Subcutaneous abdominal adipose tissue (tissue), 5 donors: ENCODE data around the gene TBATA.

Experiments used
- H3K27ac ChIP-seq: one replicate; pipeline ENCODE4 v1.7.0; 2013; ENCODE audit warnings: low read depth, mild to moderate bottlenecking, inconsistent platforms, low read length, moderate library complexity
- H3K27me3 ChIP-seq, 5 donors: one replicate each; pipeline ENCODE4 v1.7.0; 2013; ENCODE audit warnings: low read length in 5 of 5, inconsistent platforms in 1 of 5; ENCODE audit not compliant: control insufficient read depth in 5 of 5, insufficient read depth in 4 of 5
- H3K36me3 ChIP-seq, 5 donors: one replicate each; pipeline ENCODE4 v1.7.0; 2013; ENCODE audit warnings: low read length in 5 of 5; ENCODE audit not compliant: control insufficient read depth in 5 of 5, insufficient read depth in 5 of 5
- H3K4me1 ChIP-seq, 5 donors: one replicate each; pipeline ENCODE4 v1.7.0; 2013; ENCODE audit warnings: low read length in 5 of 5, mild to moderate bottlenecking in 3 of 5, moderate library complexity in 1 of 5; ENCODE audit not compliant: control insufficient read depth in 5 of 5, insufficient read depth in 5 of 5
- H3K4me3 ChIP-seq, 5 donors: one replicate each; pipeline ENCODE4 v1.7.0; 2013; ENCODE audit warnings: low read length in 5 of 5, low read depth in 1 of 5
- H3K9ac ChIP-seq, 5 donors: one replicate each; pipeline ENCODE4 v1.7.0; 2013; ENCODE audit warnings: low read length in 5 of 5, mild to moderate bottlenecking in 4 of 5, moderate library complexity in 3 of 5
- H3K9me3 ChIP-seq, 5 donors: one replicate each; pipeline ENCODE4 v1.7.0; 2013; ENCODE audit warnings: low read length in 5 of 5; ENCODE audit not compliant: control insufficient read depth in 5 of 5
- donor health status: healthy.
- donor health status: healthy.
- donor health status: healthy.
- donor health status: healthy.
- donor health status: healthy.

The TBATA gene

GRCh38 chr10:70827086-70827757 lies 42.0 kb upstream of the TBATA start:
- no peaks in the 10 kb centered on the region for H3K9me3 ChIP-seq
- H3K4me3 ChIP-seq: no peak overlapping the region
- H3K9ac ChIP-seq: no peak overlapping the region
- peaks cover 0 to 5% (median 0%) of the 10 kb centered on the region in 5 donors for H3K4me1 ChIP-seq
- no peak overlapping the region for H3K27ac ChIP-seq
- peaks cover 0 to 22% (median 6%) of the 10 kb centered on the region in 5 donors for H3K36me3 ChIP-seq
- H3K27me3 ChIP-seq: no peaks in the 10 kb centered on the region

DNA sequence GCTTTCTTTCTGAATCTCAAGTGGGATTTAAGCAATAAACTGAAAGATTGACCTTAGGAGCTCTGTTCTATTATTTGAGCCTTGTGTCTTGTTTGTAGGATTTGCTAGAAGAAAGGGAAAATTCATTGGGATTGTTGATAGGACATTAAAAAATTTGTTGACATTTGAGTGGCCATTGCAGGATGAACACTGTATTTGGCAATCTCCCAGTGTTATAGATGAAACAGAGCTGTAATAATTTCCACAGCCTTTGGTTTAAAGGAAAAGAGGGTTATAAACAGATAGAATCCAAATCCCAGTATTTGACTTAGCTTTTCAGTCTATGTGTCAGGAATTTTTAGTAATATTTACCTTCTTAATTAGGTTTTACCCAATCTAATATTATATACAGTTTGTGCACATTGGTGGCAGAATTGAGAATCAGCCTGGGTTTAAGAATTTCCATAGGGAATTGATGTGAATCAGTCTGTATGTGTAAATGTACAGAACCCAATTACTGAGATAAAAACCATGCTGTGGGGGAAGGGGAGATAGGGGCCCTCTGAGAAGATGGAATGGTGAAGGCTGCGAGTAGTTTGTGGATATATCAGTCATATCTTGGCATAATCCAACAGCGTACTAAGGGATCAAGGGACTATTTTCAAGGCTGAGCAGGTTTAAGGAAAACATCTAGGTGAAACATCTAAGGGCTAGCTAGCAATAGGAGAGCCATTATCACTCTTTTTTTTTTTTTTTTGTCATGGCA lies 37.1 kb upstream of the TBATA start:
- H3K27me3 ChIP-seq: no peaks in the 10 kb centered on the region
- H3K27ac ChIP-seq: no peak overlapping the region
- H3K4me1 ChIP-seq: peaks cover 0 to 8% (median 0%) of the 10 kb centered on the region in 5 donors
- no peak overlapping the region for H3K4me3 ChIP-seq
- peaks cover 9 to 29% (median 17%) of the 10 kb centered on the region in 5 donors for H3K36me3 ChIP-seq
- no peak overlapping the region for H3K9ac ChIP-seq
- H3K9me3 ChIP-seq: no peaks in the 10 kb centered on the region

DNA sequence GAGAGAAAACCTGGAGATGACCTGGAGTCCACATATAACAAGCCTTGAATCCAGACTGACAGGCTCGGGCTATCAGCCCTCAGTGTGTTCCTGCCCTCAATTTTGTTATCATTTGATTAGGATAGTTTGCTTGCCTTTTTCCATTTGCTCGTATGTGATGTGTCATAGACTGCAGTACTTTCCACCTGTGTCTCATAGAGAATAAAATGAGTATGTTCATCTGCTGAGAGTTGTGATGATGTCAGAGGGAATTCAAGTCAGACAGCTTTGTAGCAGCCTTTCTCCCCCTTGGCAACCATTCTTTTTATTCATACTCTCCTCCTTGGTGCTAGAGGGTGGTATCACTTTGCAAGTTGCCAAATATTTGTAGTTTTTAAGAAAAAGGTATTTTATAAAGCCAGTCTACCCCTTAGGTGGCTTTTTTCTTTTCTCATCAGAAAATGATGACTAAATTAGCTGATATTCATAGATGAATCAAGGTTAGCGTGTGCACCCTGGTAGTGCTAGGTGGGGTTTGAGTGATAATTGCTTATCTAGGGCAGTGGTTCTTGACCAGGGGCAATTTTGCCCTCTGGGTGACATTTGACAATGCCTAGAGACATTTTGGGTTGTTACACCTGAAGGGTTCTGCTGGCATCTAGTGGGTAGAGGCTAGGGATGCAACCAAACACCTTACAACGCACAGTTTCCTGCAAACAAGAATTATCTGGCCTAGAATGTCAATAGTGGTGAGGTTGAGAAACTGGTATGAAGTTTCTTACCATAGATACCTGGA lies 36.0 kb upstream of the TBATA start:
- H3K9me3 ChIP-seq: no peaks in the 10 kb centered on the region
- H3K36me3 ChIP-seq: peaks cover 9 to 27% (median 17%) of the 10 kb centered on the region in 5 donors
- H3K9ac ChIP-seq: no peak overlapping the region
- H3K27ac ChIP-seq: no peak overlapping the region
- no peak overlapping the region for H3K4me3 ChIP-seq
- no peaks in the 10 kb centered on the region for H3K27me3 ChIP-seq
- peaks cover 4 to 10% (median 9%) of the 10 kb centered on the region in 5 donors for H3K4me1 ChIP-seq

GRCh38 chr10:70816220-70816894 lies 31.2 kb upstream of the TBATA start:
- peak overlapping the region; percentile 80 for H3K27ac ChIP-seq
- peak overlapping the region; percentile 56 to 89 (median 85) for H3K9ac ChIP-seq
- no peaks in the 10 kb centered on the region for H3K27me3 ChIP-seq
- no peaks in the 10 kb centered on the region for H3K9me3 ChIP-seq
- peaks cover 2 to 16% (median 10%) of the 10 kb centered on the region in 5 donors for H3K4me1 ChIP-seq
- H3K4me3 ChIP-seq: peak overlapping the region; percentile 77 to 91 (median 85)
- peaks cover 3 to 18% (median 9%) of the 10 kb centered on the region in 5 donors for H3K36me3 ChIP-seq

DNA sequence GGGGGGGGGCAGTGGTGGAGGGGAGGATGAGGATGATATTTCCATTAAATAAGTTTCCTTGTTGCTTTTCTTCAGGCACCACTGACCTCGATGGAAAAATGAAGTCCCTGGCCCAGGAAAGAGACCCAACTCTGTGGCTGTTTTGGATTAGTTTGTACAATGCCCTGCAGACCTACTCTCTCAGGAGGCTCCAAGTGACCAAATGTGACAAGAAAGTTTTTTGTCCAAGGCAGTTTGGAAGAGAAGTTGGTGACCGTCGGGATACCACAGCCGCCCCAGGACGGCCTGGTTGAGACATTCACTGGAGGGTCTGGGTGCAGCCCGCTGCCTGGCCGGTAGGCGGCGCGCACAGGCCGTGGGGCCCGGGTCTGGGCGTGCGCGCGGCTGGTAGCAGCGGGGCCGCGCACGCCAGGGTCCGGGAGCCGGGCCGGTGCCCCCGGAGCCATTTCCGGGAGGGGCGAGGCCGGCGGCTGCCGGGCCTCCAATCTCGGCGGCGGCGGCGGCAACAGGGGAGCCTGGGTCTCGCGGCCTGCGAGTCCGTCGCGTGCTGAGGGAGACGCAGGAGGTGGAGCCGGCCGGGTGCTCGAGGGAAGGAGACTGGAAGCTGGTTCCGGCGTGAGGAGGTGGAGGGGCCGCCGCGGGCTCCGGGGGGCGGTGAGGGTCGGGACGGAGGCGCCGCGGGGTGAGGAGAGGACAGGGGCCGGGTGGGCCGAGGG lies 30.5 kb upstream of the TBATA start, which contains the start of gene SGPL1:
SGPL1 (plus strand) TSS at position 445 of the 716 bp plus-strand sequence. CDS start 906 bp downstream, outside the sequence.
- peak within 1 kb of the TSS; percentile 80 for H3K27ac ChIP-seq
- H3K36me3 ChIP-seq: peaks cover 0 to 12% (median 5%) of the 10 kb centered on the region in 5 donors
- no peaks in the 10 kb centered on the region for H3K27me3 ChIP-seq
- H3K9me3 ChIP-seq: no peaks in the 10 kb centered on the region
- H3K4me3 ChIP-seq: peak within 1 kb of the TSS; percentile 77 to 91 (median 85)
- H3K4me1 ChIP-seq: peaks cover 2 to 16% (median 10%) of the 10 kb centered on the region in 5 donors
- H3K9ac ChIP-seq: peak within 1 kb of the TSS; percentile 56 to 89 (median 85)

DNA sequence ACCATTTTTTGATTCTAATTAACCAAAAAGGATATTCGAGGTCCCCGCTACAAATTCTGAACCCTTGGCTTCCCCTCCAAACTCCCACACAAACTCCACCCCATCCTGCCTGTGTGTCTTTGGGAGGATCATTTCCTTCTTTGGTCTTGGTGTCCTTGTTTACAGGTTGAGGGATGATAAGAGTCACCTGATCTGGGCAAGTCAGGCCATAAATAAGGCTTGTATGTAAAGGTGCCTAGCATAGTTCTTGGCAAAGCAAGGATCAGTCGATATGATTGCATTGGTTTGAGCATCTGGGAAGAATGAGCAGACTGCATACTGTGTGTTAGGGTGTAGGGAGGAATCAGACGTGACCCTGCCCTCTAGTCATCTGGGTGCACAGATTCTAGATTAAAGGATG lies 28.9 kb upstream of the TBATA start:
- H3K9ac ChIP-seq: peak overlapping the region in 2 of 5 donors; percentile 5 to 16
- peaks cover 2 to 16% (median 10%) of the 10 kb centered on the region in 5 donors for H3K4me1 ChIP-seq
- no peak overlapping the region for H3K27ac ChIP-seq
- no peak overlapping the region for H3K4me3 ChIP-seq
- peaks cover 0 to 4% (median 2%) of the 10 kb centered on the region in 5 donors for H3K36me3 ChIP-seq
- H3K9me3 ChIP-seq: no peaks in the 10 kb centered on the region
- H3K27me3 ChIP-seq: no peaks in the 10 kb centered on the region

DNA sequence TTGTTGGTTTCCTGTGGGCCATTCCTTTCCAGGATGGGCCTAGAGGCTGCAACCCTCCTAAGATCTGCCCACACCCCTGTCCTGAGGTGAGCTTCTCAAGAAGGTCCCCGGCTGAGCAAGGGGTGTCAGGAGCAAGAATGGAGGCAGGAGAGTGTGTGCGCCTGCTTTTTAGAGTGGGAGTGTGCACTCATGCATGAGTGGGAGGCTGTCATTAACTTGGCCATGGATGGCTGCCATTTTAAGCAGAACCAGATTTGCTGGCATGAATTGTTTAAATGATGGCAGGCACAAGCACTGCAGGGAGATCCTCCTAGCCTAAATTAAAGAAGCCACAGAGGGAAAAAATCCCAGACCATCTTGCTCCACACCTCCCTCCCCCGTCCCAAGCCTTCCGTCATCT lies 27.6 kb upstream of the TBATA start:
- H3K9me3 ChIP-seq: no peaks in the 10 kb centered on the region
- H3K4me3 ChIP-seq: no peak overlapping the region
- peaks cover 2 to 18% (median 10%) of the 10 kb centered on the region in 5 donors for H3K4me1 ChIP-seq
- H3K27me3 ChIP-seq: no peaks in the 10 kb centered on the region
- H3K36me3 ChIP-seq: peaks cover 0 to 2% (median 0%) of the 10 kb centered on the region in 5 donors
- H3K27ac ChIP-seq: no peak overlapping the region
- H3K9ac ChIP-seq: no peak overlapping the region

GRCh38 chr10:70811881-70812280 lies 26.7 kb upstream of the TBATA start:
- Histone ChIP-seq H3K27me3 (no peaks in the 10 kb centered on the region), H3K9ac (no peak overlapping the region), H3K4me1 (peaks cover 2 to 17% (median 6%) of the 10 kb centered on the region in 5 donors), H3K9me3 (no peaks in the 10 kb centered on the region), H3K36me3 (no peaks in the 10 kb centered on the region), H3K4me3 (no peak overlapping the region), H3K27ac (no peak overlapping the region)

- Histone ChIP-seq H3K27me3 (no peaks in the 10 kb centered on the region), H3K4me1 (peaks cover 0 to 15% (median 7%) of the 10 kb centered on the region in 5 donors), H3K4me3 (no peak overlapping the region), H3K9me3 (no peaks in the 10 kb centered on the region), H3K36me3 (no peaks in the 10 kb centered on the region), H3K27ac (no peak overlapping the region), H3K9ac (no peak overlapping the region)
Observed at GRCh38 chr10:70810967-70811366, 25.8 kb upstream of the TBATA start.
